ENCODE data around the gene DPPA3. TPM values are rescaled to one million over a fixed set of nuclear protein-coding genes. Genes with fewer than 3 reads are reported as not detected.
"Not testable (repeated sequence)": the region's sequence is repeated elsewhere in the genome, so short reads cannot be mapped to it uniquely, and the experiment has no call there.

DPPA3 gene
- not detected for total RNA-seq

- TF ChIP-seq, protein P1, sequence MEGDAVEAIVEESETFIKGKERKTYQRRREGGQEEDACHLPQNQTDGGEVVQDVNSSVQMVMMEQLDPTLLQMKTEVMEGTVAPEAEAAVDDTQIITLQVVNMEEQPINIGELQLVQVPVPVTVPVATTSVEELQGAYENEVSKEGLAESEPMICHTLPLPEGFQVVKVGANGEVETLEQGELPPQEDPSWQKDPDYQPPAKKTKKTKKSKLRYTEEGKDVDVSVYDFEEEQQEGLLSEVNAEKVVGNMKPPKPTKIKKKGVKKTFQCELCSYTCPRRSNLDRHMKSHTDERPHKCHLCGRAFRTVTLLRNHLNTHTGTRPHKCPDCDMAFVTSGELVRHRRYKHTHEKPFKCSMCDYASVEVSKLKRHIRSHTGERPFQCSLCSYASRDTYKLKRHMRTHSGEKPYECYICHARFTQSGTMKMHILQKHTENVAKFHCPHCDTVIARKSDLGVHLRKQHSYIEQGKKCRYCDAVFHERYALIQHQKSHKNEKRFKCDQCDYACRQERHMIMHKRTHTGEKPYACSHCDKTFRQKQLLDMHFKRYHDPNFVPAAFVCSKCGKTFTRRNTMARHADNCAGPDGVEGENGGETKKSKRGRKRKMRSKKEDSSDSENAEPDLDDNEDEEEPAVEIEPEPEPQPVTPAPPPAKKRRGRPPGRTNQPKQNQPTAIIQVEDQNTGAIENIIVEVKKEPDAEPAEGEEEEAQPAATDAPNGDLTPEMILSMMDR (IDR thresholded peaks at IDR 0.05), result no peak
- TF ChIP-seq POLR2AphosphoS5 (IDR thresholded peaks at IDR 0.05) (no peak), EP300 (IDR thresholded peaks at IDR 0.05) (no peak), POLR2A (IDR thresholded peaks at IDR 0.05) (no peak)
- Histone ChIP-seq H3K4me3 (no peak within 1 kb of the TSS), H3K36me3 (no peaks in the 10 kb centered on the region), H3K4me1 (no peaks in the 10 kb centered on the region), H3K9me3 (no peaks in the 10 kb centered on the region), H3K27me3 (no peaks in the 10 kb centered on the region), H3K27ac (no peak within 1 kb of the TSS)
- WGBS, result 65% methylated on average over 7 of the region's 7 CpGs
- no peak for DNase-seq (ENCODE audit: low spot score in 2 of 2)
Observed at GRCh38 chr12:7711133-7711532, at the start of gene DPPA3. Gene DPPA3 (plus strand): TSS chr12:7711433. CDS start chr12:7711571, 138 bp downstream.

GRCh38 chr12:7661741-7662140 is 49.5 kb upstream of the DPPA3 start:
- no peaks in the 10 kb centered on the region for H3K4me1 ChIP-seq
- TF ChIP-seq POLR2A (IDR thresholded peaks at IDR 0.05), result no peak
- TF ChIP-seq EP300 (IDR thresholded peaks at IDR 0.05), result no peak
- TF ChIP-seq, protein P1 (IDR thresholded peaks at IDR 0.05), result no peak
- no peak overlapping the region for H3K4me3 ChIP-seq
- H3K27me3 ChIP-seq, result no peaks in the 10 kb centered on the region
- no peak for DNase-seq (ENCODE audit: low spot score in 2 of 2)
- no peaks in the 10 kb centered on the region for H3K9me3 ChIP-seq
- H3K36me3 ChIP-seq, result no peaks in the 10 kb centered on the region
- H3K27ac ChIP-seq, result no peak overlapping the region
- 77% methylated on average over 5 of the region's 5 CpGs for WGBS

GRCh38 chr12:7666595-7666994 is 44.6 kb upstream of the DPPA3 start:
- H3K9me3 ChIP-seq, result no peaks in the 10 kb centered on the region
- H3K4me1 ChIP-seq, result no peaks in the 10 kb centered on the region
- H3K27ac ChIP-seq, result no peak overlapping the region
- no peaks in the 10 kb centered on the region for H3K27me3 ChIP-seq
- H3K36me3 ChIP-seq, result no peaks in the 10 kb centered on the region
- H3K4me3 ChIP-seq, result no peak overlapping the region
- TF ChIP-seq, protein P1 (IDR thresholded peaks at IDR 0.05), result no peak
- TF ChIP-seq POLR2A (IDR thresholded peaks at IDR 0.05) (no peak), EP300 (IDR thresholded peaks at IDR 0.05) (no peak), POLR2AphosphoS5 (IDR thresholded peaks at IDR 0.05) (no peak)
- no peak for DNase-seq (ENCODE audit: low spot score in 2 of 2)
- WGBS, result 87% methylated on average over 5 of the region's 5 CpGs

- H3K27ac ChIP-seq, result no peak overlapping the region
- DNase-seq (ENCODE audit: low spot score in 2 of 2), result no peak
- 84% methylated on average over 4 of the region's 4 CpGs for WGBS
- H3K4me3 ChIP-seq, result no peak overlapping the region
- H3K36me3 ChIP-seq, result no peaks in the 10 kb centered on the region
- no peaks in the 10 kb centered on the region for H3K27me3 ChIP-seq
- TF ChIP-seq POLR2A (IDR thresholded peaks at IDR 0.05) (no peak), POLR2AphosphoS5 (IDR thresholded peaks at IDR 0.05) (no peak)
- TF ChIP-seq, protein P1 (IDR thresholded peaks at IDR 0.05), result no peak
- no peaks in the 10 kb centered on the region for H3K4me1 ChIP-seq
- H3K9me3 ChIP-seq, result no peaks in the 10 kb centered on the region
Observed at GRCh38 chr12:7667125-7667524, 44.1 kb upstream of the DPPA3 start.

- H3K27me3 ChIP-seq, result no peaks in the 10 kb centered on the region
- no peak overlapping the region for H3K27ac ChIP-seq
- H3K36me3 ChIP-seq, result no peaks in the 10 kb centered on the region
- H3K4me1 ChIP-seq, result no peaks in the 10 kb centered on the region
- 85% methylated on average over 5 of the region's 5 CpGs for WGBS
- H3K4me3 ChIP-seq, result no peak overlapping the region
- DNase-seq (ENCODE audit: low spot score in 2 of 2), result no peak
- TF ChIP-seq POLR2A (IDR thresholded peaks at IDR 0.05), result no peak
- TF ChIP-seq EP300 (IDR thresholded peaks at IDR 0.05), result no peak
- TF ChIP-seq, protein P1 (IDR thresholded peaks at IDR 0.05), result no peak
- no peak for TF ChIP-seq POLR2AphosphoS5 (IDR thresholded peaks at IDR 0.05)
- no peaks in the 10 kb centered on the region for H3K9me3 ChIP-seq
Observed at GRCh38 chr12:7668171-7668570, 43.1 kb upstream of the DPPA3 start.

DNA sequence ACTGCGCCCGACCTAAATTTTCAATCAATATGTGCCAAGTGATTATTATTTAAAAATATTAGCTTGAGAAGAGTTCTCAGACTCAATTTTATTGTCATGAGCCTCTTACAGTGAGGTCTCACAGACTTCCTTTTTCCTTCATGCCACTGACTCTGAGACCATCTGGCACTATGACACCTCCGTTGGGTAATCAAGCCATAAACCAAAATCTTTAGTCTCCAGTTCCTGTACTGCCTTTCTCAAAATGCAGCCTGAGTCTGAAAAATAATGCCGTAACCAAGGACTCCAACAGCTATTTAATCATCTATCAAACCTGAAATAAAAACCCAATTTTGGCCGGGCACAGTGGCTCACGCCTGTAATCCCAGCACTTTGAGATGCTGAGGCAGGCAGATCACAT is 35.8 kb upstream of the DPPA3 start:
- not testable (repeated sequence) for DNase-seq (ENCODE audit: low spot score in 2 of 2); H3K4me3 ChIP-seq; H3K9me3 ChIP-seq; H3K36me3 ChIP-seq; H3K27me3 ChIP-seq; H3K4me1 ChIP-seq; H3K27ac ChIP-seq
- WGBS, result 67% methylated on average over 6 of the region's 6 CpGs

DNA sequence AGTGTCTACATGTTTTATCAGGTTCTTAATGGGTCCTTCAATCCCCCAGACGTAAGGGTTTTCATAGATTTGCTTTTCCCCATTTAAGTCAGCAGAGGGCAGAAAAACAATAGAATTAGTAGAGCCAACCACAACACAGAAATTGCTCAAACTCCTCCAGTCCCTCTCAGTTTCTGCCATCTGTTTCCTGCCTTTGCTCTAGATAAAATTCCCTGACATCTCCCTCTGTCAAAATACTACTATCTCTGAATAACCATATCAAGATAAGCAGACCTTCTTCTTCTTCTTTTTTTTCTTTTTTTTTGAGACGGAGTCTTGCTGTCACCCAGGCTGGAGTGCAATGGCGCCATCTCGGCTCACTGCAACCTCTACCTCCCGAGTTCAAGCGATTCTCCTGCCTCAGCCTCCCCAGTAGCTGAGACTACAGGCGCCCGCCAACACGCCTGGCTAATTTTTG is 33.8 kb upstream of the DPPA3 start:
- not testable (repeated sequence) for H3K27ac ChIP-seq; H3K27me3 ChIP-seq; H3K36me3 ChIP-seq; H3K4me3 ChIP-seq; DNase-seq (ENCODE audit: low spot score in 2 of 2); H3K4me1 ChIP-seq; H3K9me3 ChIP-seq
- WGBS, result 61% methylated on average over 9 of the region's 9 CpGs
